Measurements from ENCODE around the gene DPP7.

DNA sequence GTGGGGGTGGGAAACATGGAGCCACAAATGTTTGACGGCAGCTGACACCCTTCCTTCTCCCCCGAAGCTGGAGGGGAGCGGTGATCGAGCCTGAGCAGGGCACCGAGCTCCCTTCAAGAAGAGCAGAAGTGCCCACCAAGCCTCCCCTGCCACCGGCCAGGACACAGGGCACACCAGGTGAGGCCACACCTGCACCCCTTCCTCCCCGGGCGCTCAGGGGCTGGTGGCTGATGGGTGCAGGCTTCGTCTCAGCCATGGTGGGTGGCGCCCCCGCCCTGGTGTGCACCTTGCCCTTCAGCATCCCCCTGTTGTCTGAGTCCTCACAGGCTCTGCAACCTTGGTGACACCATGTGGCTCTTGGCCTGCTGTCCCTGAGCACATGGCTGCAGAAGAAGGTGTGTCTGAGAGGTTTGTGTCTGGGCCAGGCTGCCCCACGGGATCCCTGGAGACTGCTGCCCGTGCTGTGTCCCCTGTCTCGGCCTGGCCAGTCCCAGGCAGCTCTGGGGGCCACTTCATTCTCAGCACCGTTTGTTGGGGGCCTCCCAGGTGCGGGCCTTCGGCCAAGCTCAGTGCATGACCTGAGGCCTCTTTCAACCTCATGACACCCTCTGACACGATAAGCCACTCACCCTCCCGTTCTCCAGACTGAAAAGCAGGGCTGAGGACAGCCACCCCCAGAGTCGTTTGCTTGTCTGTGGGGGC, 16.6 kb downstream of the DPP7 start:
- TF ChIP-seq, protein P1, sequence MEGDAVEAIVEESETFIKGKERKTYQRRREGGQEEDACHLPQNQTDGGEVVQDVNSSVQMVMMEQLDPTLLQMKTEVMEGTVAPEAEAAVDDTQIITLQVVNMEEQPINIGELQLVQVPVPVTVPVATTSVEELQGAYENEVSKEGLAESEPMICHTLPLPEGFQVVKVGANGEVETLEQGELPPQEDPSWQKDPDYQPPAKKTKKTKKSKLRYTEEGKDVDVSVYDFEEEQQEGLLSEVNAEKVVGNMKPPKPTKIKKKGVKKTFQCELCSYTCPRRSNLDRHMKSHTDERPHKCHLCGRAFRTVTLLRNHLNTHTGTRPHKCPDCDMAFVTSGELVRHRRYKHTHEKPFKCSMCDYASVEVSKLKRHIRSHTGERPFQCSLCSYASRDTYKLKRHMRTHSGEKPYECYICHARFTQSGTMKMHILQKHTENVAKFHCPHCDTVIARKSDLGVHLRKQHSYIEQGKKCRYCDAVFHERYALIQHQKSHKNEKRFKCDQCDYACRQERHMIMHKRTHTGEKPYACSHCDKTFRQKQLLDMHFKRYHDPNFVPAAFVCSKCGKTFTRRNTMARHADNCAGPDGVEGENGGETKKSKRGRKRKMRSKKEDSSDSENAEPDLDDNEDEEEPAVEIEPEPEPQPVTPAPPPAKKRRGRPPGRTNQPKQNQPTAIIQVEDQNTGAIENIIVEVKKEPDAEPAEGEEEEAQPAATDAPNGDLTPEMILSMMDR (conservative IDR thresholded peaks at IDR 0.05; ENCODE audit: low read length): no peak
- TF ChIP-seq EZH2phosphoT487 (IDR thresholded peaks at IDR 0.05; ENCODE audit: borderline replicate concordance): no peak

All from Loucy (cell line).